SK-N-SH (cell line): ENCODE measurements around the gene FRMPD1. TPM values are rescaled to one million over a fixed set of nuclear protein-coding genes. Genes with fewer than 3 reads are reported as not detected.

Experiments used
- CTCF ChIA-PET: fragments of 300-600, 350-600 bp; formaldehyde crosslinking; extraction: SDS; loops from one replicate; lab custom pipeline; 2021; lab: Yijun Ruan, JAX
- POLR2A ChIA-PET: fragments of 350-600 bp; sonication (Branson Sonifier 250); formaldehyde crosslinking; extraction: SDS; loops from one replicate; lab custom pipeline; 2020; ENCODE audit warnings: antibody characterized with exemption, inconsistent platforms; lab: Yijun Ruan, JAX
- DNase-seq: peaks from one replicate; pipeline ENCODE4 v3.0.0; 2012
- H2AFZ ChIP-seq: fragments of 200-600 bp; sonication (generic); 2 replicates; pipeline ENCODE4 v1.8.1; 2016; ENCODE audit warnings: antibody characterized with exemption, mild to moderate bottlenecking, low read depth
- H3F3A ChIP-seq: fragments of 200-600 bp; sonication (generic); replicated peaks from 2 replicates; pipeline ENCODE3; 2016; ENCODE audit warnings: antibody characterized with exemption, mild to moderate bottlenecking; ENCODE audit not compliant: insufficient read depth
- H3K27ac ChIP-seq, 2 experiments: fragments of 200-500 bp in 1 of 2; fragments of 200-600 bp in 1 of 2; sonication (Bioruptor generic) in 1 of 2; sonication (generic), shearing (Covaris generic) in 1 of 2; 2 replicates each; pipeline versions ENCODE4 v1.5.1 to v1.6.1; 2014 to 2016; ENCODE audit warnings: low read depth in 2 of 2, inconsistent platforms in 1 of 2, low read length in 1 of 2, mild to moderate bottlenecking in 1 of 2, mixed read lengths in 1 of 2
- H3K27me3 ChIP-seq: fragments of 200-600 bp; sonication (generic), shearing (Covaris generic); 2 replicates; pipeline ENCODE4 v1.6.1; 2016; ENCODE audit warnings: mixed run types; ENCODE audit not compliant: insufficient read depth
- H3K36me3 ChIP-seq, 2 experiments: fragments of 200-500 bp in 1 of 2; fragments of 200-600 bp in 1 of 2; sonication (Bioruptor generic) in 1 of 2; sonication (generic) in 1 of 2; replicated peaks in 1 of 2; 2 replicates each; pipeline versions ENCODE3 to v1.5.1; 2014 to 2016; ENCODE audit warnings: low read length in 1 of 2, mild to moderate bottlenecking in 1 of 2; ENCODE audit not compliant: insufficient read depth in 2 of 2, control insufficient read depth in 1 of 2
- H3K4me1 ChIP-seq, 2 experiments: fragments of 200-500 bp in 1 of 2; fragments of 200-600 bp in 1 of 2; sonication (Bioruptor generic) in 1 of 2; sonication (generic), shearing (Covaris generic) in 1 of 2; 2 replicates each; pipeline versions ENCODE4 v1.5.1 to v1.6.1; 2014 to 2016; ENCODE audit warnings: low read depth in 1 of 2, low read length in 1 of 2, mixed run types in 1 of 2; ENCODE audit not compliant: insufficient read depth in 2 of 2, control insufficient read depth in 1 of 2
- H3K4me2 ChIP-seq: fragments of 200-600 bp; sonication (generic), shearing (Covaris generic); 2 replicates; pipeline ENCODE4 v1.6.1; 2017; ENCODE audit warnings: mixed run types
- H3K4me3 ChIP-seq, 2 experiments: fragments of 200-500 bp in 1 of 2; fragments of 200-600 bp in 1 of 2; sonication (Bioruptor generic) in 1 of 2; sonication (generic), shearing (Covaris generic) in 1 of 2; 2 replicates each; pipeline versions ENCODE4 v1.5.1 to v1.8.1; 2014 to 2016; ENCODE audit warnings: low read depth in 2 of 2, inconsistent platforms in 1 of 2, low read length in 1 of 2, mild to moderate bottlenecking in 1 of 2, mixed read lengths in 1 of 2, moderate library complexity in 1 of 2
- H3K79me2 ChIP-seq: fragments of 200-600 bp; sonication (generic); 2 replicates; pipeline ENCODE4 v1.8.1; 2017; ENCODE audit warnings: mild to moderate bottlenecking; ENCODE audit not compliant: insufficient read depth
- H3K9ac ChIP-seq: fragments of 200-600 bp; sonication (generic); 2 replicates; pipeline ENCODE4 v1.6.1; 2017; ENCODE audit warnings: mixed run types
- H3K9me2 ChIP-seq: fragments of 200-600 bp; sonication (generic); 2 replicates; pipeline ENCODE4 v1.6.1; 2017; ENCODE audit warnings: mixed run types
- H3K9me3 ChIP-seq: fragments of 200-600 bp; sonication (generic); 2 replicates; pipeline ENCODE4 v1.6.1; 2017; ENCODE audit warnings: mixed run types, mild to moderate bottlenecking, moderate library complexity
- H4K20me1 ChIP-seq: fragments of 200-600 bp; sonication (generic); 2 replicates; pipeline ENCODE4 v1.6.1; 2017; ENCODE audit warnings: mild to moderate bottlenecking, mixed run types; ENCODE audit not compliant: insufficient read depth
- CHD2 ChIP-seq: fragments of 150-350 bp; IDR thresholded peaks from 2 replicates; pipeline ENCODE4 v1.6.1; 2018; ENCODE audit warnings: low read length; ENCODE audit not compliant: partially characterized antibody
- CTCF ChIP-seq: fragments of 200-600 bp; sonication (generic); IDR thresholded peaks from 2 replicates; pipeline ENCODE4 v1.6.1; 2017; ENCODE audit warnings: antibody characterized with exemption, mild to moderate bottlenecking, moderate library complexity
- ELF1 ChIP-seq: IDR thresholded peaks from 2 replicates; pipeline ENCODE4 v1.4.0; 2012
- EZH2phosphoT487 ChIP-seq: fragments of 200-600 bp; sonication (generic); IDR thresholded peaks from 2 replicates; pipeline ENCODE4 v1.6.1; 2017; ENCODE audit warnings: low read depth, mixed run types, mild to moderate bottlenecking, antibody characterized with exemption, moderate library complexity, borderline replicate concordance
- FOXJ3 ChIP-seq: sonication (generic); formaldehyde crosslinking; IDR thresholded peaks from 2 replicates; pipeline ENCODE4 v1.5.1; 2020; ENCODE audit warnings: mild to moderate bottlenecking, missing genetic modification reagents
- FOXM1 ChIP-seq: IDR thresholded peaks from 2 replicates; pipeline ENCODE4 v1.4.0; 2012; ENCODE audit warnings: low read depth, mild to moderate bottlenecking
- JUND ChIP-seq: IDR thresholded peaks from 2 replicates; pipeline ENCODE4 v1.4.0; 2012
- MEF2A ChIP-seq: IDR thresholded peaks from 2 replicates; pipeline ENCODE4 v1.4.0; 2012; ENCODE audit warnings: low read depth, borderline replicate concordance
- MXI1 ChIP-seq: IDR thresholded peaks from 2 replicates; pipeline ENCODE4 v1.6.1; 2012; ENCODE audit warnings: mild to moderate bottlenecking, low read depth, low read length, improper control_type of control experiment
- NFIC ChIP-seq: IDR thresholded peaks from 2 replicates; pipeline ENCODE4 v1.4.0; 2012; ENCODE audit warnings: borderline replicate concordance
- POLR2AphosphoS5 ChIP-seq: IDR thresholded peaks from 2 replicates; pipeline ENCODE4 v1.6.1; 2012; ENCODE audit warnings: low read depth, low read length
- RCOR1 ChIP-seq: fragments of 150-350 bp; IDR thresholded peaks from 2 replicates; pipeline ENCODE4 v1.6.1; 2017; ENCODE audit warnings: antibody characterized with exemption, low read length
- RXRA ChIP-seq: IDR thresholded peaks from 2 replicates; pipeline ENCODE4 v1.4.0; 2012; ENCODE audit warnings: low read depth, mild to moderate bottlenecking, borderline replicate concordance
- TAF1 ChIP-seq: IDR thresholded peaks from 2 replicates; pipeline ENCODE4 v1.6.1; 2012; ENCODE audit warnings: low read depth, mild to moderate bottlenecking, low read length, moderate library complexity, borderline replicate concordance
- TCF12 ChIP-seq: IDR thresholded peaks from 2 replicates; pipeline ENCODE4 v1.4.0; 2012
- TEAD4 ChIP-seq: IDR thresholded peaks from 2 replicates; pipeline ENCODE4 v1.4.0; 2012; ENCODE audit warnings: mild to moderate bottlenecking, borderline replicate concordance; ENCODE audit not compliant: insufficient read depth
- YY1 ChIP-seq: IDR thresholded peaks from 2 replicates; pipeline ENCODE4 v1.4.0; 2012; ENCODE audit warnings: low read depth, mild to moderate bottlenecking
- WGBS: methylation state at CpG from one replicate; pipeline ENCODE4 v1.1.6; 2017; ENCODE audit warnings: low lambda C conversion rate; 5-methylcytosine and 5-hydroxymethylcytosine counted together
- polyA plus RNA-seq, 3 experiments: library from polyadenylated mRNA; depleted of rRNA; stranded (reverse); fragments of >200 nt; gene quantifications; 2 replicates each; pipeline ENCODE4 v1.2.3, GENCODE V29; 2012
- TF ChIP-seq, protein P1 (sequence below): IDR thresholded peaks from 2 replicates; pipeline ENCODE4 v1.4.0; 2012; ENCODE audit warnings: low read depth, borderline replicate concordance
- TF ChIP-seq, protein P2 (sequence below): IDR thresholded peaks from 2 replicates; pipeline ENCODE4 v1.6.1; 2012; ENCODE audit warnings: mild to moderate bottlenecking, low read depth, low read length, moderate library complexity
- TF ChIP-seq, protein P3 (sequence below): IDR thresholded peaks from 2 replicates; pipeline ENCODE4 v1.4.0; 2012; ENCODE audit warnings: low read depth, borderline replicate concordance

The FRMPD1 gene
- polyA plus RNA-seq, 1 of the 3 experiments (the other 2 are of a cell fraction) = not detected

- TF ChIP-seq, protein P1, sequence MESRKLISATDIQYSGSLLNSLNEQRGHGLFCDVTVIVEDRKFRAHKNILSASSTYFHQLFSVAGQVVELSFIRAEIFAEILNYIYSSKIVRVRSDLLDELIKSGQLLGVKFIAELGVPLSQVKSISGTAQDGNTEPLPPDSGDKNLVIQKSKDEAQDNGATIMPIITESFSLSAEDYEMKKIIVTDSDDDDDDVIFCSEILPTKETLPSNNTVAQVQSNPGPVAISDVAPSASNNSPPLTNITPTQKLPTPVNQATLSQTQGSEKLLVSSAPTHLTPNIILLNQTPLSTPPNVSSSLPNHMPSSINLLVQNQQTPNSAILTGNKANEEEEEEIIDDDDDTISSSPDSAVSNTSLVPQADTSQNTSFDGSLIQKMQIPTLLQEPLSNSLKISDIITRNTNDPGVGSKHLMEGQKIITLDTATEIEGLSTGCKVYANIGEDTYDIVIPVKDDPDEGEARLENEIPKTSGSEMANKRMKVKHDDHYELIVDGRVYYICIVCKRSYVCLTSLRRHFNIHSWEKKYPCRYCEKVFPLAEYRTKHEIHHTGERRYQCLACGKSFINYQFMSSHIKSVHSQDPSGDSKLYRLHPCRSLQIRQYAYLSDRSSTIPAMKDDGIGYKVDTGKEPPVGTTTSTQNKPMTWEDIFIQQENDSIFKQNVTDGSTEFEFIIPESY = no peak
- TF ChIP-seq NFIC (no peak), TAF1 (no peak), RCOR1 (no peak), POLR2AphosphoS5 (no peak), FOXJ3 (CRISPR knock-in tag) (no peak), MXI1 (no peak), EZH2phosphoT487 (no peak), ELF1 (no peak), TCF12 (no peak), MEF2A (no peak), RXRA (no peak), FOXM1 (no peak), TEAD4 (no peak), CTCF (no peak), CHD2 (no peak), JUND (no peak), YY1 (no peak)
- TF ChIP-seq, protein P2, sequence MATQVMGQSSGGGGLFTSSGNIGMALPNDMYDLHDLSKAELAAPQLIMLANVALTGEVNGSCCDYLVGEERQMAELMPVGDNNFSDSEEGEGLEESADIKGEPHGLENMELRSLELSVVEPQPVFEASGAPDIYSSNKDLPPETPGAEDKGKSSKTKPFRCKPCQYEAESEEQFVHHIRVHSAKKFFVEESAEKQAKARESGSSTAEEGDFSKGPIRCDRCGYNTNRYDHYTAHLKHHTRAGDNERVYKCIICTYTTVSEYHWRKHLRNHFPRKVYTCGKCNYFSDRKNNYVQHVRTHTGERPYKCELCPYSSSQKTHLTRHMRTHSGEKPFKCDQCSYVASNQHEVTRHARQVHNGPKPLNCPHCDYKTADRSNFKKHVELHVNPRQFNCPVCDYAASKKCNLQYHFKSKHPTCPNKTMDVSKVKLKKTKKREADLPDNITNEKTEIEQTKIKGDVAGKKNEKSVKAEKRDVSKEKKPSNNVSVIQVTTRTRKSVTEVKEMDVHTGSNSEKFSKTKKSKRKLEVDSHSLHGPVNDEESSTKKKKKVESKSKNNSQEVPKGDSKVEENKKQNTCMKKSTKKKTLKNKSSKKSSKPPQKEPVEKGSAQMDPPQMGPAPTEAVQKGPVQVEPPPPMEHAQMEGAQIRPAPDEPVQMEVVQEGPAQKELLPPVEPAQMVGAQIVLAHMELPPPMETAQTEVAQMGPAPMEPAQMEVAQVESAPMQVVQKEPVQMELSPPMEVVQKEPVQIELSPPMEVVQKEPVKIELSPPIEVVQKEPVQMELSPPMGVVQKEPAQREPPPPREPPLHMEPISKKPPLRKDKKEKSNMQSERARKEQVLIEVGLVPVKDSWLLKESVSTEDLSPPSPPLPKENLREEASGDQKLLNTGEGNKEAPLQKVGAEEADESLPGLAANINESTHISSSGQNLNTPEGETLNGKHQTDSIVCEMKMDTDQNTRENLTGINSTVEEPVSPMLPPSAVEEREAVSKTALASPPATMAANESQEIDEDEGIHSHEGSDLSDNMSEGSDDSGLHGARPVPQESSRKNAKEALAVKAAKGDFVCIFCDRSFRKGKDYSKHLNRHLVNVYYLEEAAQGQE = no peak
- TF ChIP-seq, protein P3, sequence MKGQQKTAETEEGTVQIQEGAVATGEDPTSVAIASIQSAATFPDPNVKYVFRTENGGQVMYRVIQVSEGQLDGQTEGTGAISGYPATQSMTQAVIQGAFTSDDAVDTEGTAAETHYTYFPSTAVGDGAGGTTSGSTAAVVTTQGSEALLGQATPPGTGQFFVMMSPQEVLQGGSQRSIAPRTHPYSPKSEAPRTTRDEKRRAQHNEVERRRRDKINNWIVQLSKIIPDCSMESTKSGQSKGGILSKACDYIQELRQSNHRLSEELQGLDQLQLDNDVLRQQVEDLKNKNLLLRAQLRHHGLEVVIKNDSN = no peak
- POLR2A ChIA-PET = no interaction called here
- no peaks in the 10 kb centered on the region for H3F3A ChIP-seq
- WGBS = 62% methylated on average over 5 of the region's 5 CpGs
- no peaks in the 10 kb centered on the region for H3K9me3 ChIP-seq
- CTCF ChIA-PET = no interaction called here
- H3K36me3 ChIP-seq = no peaks in the 10 kb centered on the region
- H3K79me2 ChIP-seq = no peaks in the 10 kb centered on the region
- peaks cover 49% of the 10 kb centered on the region for H3K27me3 ChIP-seq
- DNase-seq = no peak
- H3K9me2 ChIP-seq = no peaks in the 10 kb centered on the region
- H3K4me2 ChIP-seq = no peak overlapping the region
- H2AFZ ChIP-seq = no peak overlapping the region
- H4K20me1 ChIP-seq = no peaks in the 10 kb centered on the region
- H3K9ac ChIP-seq = no peak overlapping the region
- peaks cover 0 to 21% of the 10 kb centered on the region in 2 experiments; a peak in 1 of 4 replicates for H3K4me1 ChIP-seq
- no peak overlapping the region for H3K27ac ChIP-seq
- no peak overlapping the region for H3K4me3 ChIP-seq
Measured at GRCh38 chr9:37730839-37731238, 80.1 kb downstream of the FRMPD1 start.
